ENCODE results near the gene CAPN2. TPM values are rescaled to one million over a fixed set of nuclear protein-coding genes. Genes with fewer than 3 reads are reported as not detected.
A peak's percentile ranks its signal among the peaks of the same experiment; 100 is the strongest.

Gene CAPN2
- total RNA-seq, 1 donor, result 340 TPM

- H4K20me1 ChIP-seq (ENCODE audit: insufficient read depth, low read length), result peaks cover 37% of the 10 kb centered on the region
- no peak for DNase-seq (ENCODE audit: insufficient read length, low spot score, missing footprints)
- H3K36me3 ChIP-seq (ENCODE audit: insufficient read depth, low read length), result peaks cover 43% of the 10 kb centered on the region
- peaks cover 58% of the 10 kb centered on the region for H3K4me1 ChIP-seq (ENCODE audit: insufficient read depth, low read length)
- H3K27ac ChIP-seq (ENCODE audit: low read depth, low read length), result peak overlapping the region; percentile 79
- no peak overlapping the region for H2AFZ ChIP-seq (ENCODE audit: low read length)
- peaks cover 73% of the 10 kb centered on the region for H3K79me2 ChIP-seq (ENCODE audit: insufficient read depth, low read length)
- no peaks in the 10 kb centered on the region for H3K9me3 ChIP-seq (ENCODE audit: low read depth, low read length)
- H3K4me3 ChIP-seq (ENCODE audit: insufficient read depth, low read length), result peak overlapping the region; percentile 83
- H3K27me3 ChIP-seq (ENCODE audit: insufficient read depth, low read length), result no peaks in the 10 kb centered on the region
- peak overlapping the region; percentile 88 for H3K4me2 ChIP-seq (ENCODE audit: insufficient read depth, low read length)
- TF ChIP-seq, protein P1, sequence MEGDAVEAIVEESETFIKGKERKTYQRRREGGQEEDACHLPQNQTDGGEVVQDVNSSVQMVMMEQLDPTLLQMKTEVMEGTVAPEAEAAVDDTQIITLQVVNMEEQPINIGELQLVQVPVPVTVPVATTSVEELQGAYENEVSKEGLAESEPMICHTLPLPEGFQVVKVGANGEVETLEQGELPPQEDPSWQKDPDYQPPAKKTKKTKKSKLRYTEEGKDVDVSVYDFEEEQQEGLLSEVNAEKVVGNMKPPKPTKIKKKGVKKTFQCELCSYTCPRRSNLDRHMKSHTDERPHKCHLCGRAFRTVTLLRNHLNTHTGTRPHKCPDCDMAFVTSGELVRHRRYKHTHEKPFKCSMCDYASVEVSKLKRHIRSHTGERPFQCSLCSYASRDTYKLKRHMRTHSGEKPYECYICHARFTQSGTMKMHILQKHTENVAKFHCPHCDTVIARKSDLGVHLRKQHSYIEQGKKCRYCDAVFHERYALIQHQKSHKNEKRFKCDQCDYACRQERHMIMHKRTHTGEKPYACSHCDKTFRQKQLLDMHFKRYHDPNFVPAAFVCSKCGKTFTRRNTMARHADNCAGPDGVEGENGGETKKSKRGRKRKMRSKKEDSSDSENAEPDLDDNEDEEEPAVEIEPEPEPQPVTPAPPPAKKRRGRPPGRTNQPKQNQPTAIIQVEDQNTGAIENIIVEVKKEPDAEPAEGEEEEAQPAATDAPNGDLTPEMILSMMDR (IDR thresholded peaks at IDR 0.05; ENCODE audit: extremely low read depth, low read depth, low read length), result no peak
These were observed 2.0 kb downstream of the CAPN2 start for GRCh38 chr1:223714421-223714724.

GRCh38 chr1:223714849-223715603 is 2.7 kb downstream of the CAPN2 start:
- Histone ChIP-seq H3K9me3 (ENCODE audit: low read depth, low read length) (no peaks in the 10 kb centered on the region), H3K4me3 (ENCODE audit: insufficient read depth, low read length) (peak overlapping the region; percentile 58), H4K20me1 (ENCODE audit: insufficient read depth, low read length) (peaks cover 40% of the 10 kb centered on the region), H2AFZ (ENCODE audit: low read length) (no peak overlapping the region), H3K27me3 (ENCODE audit: insufficient read depth, low read length) (no peaks in the 10 kb centered on the region), H3K27ac (ENCODE audit: low read depth, low read length) (peak overlapping the region; percentile 79), H3K36me3 (ENCODE audit: insufficient read depth, low read length) (peaks cover 50% of the 10 kb centered on the region), H3K4me1 (ENCODE audit: insufficient read depth, low read length) (peaks cover 65% of the 10 kb centered on the region), H3K79me2 (ENCODE audit: insufficient read depth, low read length) (peaks cover 80% of the 10 kb centered on the region), H3K4me2 (ENCODE audit: insufficient read depth, low read length) (peak overlapping the region; percentile 88)
- TF ChIP-seq, protein P1 (IDR thresholded peaks at IDR 0.05; ENCODE audit: extremely low read depth, low read depth, low read length), result no peak
- peak; percentile 88 for DNase-seq (ENCODE audit: insufficient read length, low spot score, missing footprints)

DNA sequence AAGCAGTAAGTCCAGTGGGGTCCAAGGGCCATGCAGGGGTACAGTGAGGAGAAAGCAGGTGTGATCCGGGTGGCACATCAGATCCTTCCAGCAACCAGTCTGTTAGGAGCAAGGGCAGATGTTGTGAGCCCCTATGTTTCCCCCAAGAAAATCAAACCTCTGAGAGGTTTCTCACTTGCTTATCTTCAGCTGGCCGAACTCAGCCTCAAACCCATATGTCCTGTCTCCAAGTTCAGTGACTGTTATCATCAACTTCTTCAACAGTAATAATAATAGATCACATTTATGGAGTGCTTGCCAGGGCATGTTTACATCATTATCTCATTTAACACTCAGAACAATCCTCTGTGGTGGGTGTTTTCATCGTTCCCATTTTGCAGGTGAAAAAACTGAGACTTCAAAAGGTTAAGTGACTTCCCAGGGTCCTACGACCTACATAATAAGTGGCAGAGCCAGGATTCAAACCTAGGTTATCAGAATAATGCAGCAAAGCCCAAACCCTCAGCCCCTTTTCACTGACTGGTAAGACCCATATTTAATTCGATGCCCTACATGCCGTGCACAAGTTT is 3.3 kb downstream of the CAPN2 start:
- H3K36me3 ChIP-seq (ENCODE audit: insufficient read depth, low read length), result peaks cover 56% of the 10 kb centered on the region

More for the DNA sequence above, 3.3 kb downstream of the CAPN2 start:
- Histone ChIP-seq H2AFZ (ENCODE audit: low read length) (no peak overlapping the region), H4K20me1 (ENCODE audit: insufficient read depth, low read length) (peaks cover 40% of the 10 kb centered on the region), H3K4me3 (ENCODE audit: insufficient read depth, low read length) (peak overlapping the region; percentile 58), H3K9me3 (ENCODE audit: low read depth, low read length) (no peaks in the 10 kb centered on the region), H3K27ac (ENCODE audit: low read depth, low read length) (peak overlapping the region; percentile 79), H3K4me1 (ENCODE audit: insufficient read depth, low read length) (peaks cover 71% of the 10 kb centered on the region), H3K4me2 (ENCODE audit: insufficient read depth, low read length) (peak overlapping the region; percentile 88), H3K79me2 (ENCODE audit: insufficient read depth, low read length) (peaks cover 80% of the 10 kb centered on the region), H3K27me3 (ENCODE audit: insufficient read depth, low read length) (no peaks in the 10 kb centered on the region)
- DNase-seq (ENCODE audit: insufficient read length, low spot score, missing footprints), result no peak
- TF ChIP-seq, protein P1 (IDR thresholded peaks at IDR 0.05; ENCODE audit: extremely low read depth, low read depth, low read length), result no peak
